Activated CD4-positive, CD25-positive, alpha-beta regulatory T cell treated with anti-CD3 and anti-CD28 coated beads, Interleukin-2, amount 50 U/mL, for 24 hours (primary cell): ENCODE data around the gene LEFTY1.

ENCODE experiments used
- ATAC-seq, 2 donors: fragments of 150-1000 bp; cut with Tn5 transposase; one replicate each; pipeline ENCODE4 v1.10.0; 2021; ENCODE audit warnings: mild to moderate bottlenecking in 1 of 2, moderate library complexity in 1 of 2

LEFTY1 gene

DNA sequence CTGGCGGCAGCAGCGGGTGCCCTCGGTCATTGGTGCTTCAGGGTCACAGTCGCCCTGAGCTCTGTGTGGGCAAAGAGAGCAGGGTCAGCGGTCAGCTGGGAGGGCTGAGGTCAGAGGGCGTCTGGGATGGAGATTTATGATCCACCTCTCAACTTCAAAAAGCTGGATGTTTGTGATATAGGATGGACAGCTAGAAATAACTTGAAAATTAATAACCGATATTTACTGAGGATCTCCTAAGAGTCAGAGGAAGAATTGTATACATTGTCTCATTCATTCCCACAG lies 2.0 kb downstream of the LEFTY1 start:
- ATAC-seq = no peak

DNA sequence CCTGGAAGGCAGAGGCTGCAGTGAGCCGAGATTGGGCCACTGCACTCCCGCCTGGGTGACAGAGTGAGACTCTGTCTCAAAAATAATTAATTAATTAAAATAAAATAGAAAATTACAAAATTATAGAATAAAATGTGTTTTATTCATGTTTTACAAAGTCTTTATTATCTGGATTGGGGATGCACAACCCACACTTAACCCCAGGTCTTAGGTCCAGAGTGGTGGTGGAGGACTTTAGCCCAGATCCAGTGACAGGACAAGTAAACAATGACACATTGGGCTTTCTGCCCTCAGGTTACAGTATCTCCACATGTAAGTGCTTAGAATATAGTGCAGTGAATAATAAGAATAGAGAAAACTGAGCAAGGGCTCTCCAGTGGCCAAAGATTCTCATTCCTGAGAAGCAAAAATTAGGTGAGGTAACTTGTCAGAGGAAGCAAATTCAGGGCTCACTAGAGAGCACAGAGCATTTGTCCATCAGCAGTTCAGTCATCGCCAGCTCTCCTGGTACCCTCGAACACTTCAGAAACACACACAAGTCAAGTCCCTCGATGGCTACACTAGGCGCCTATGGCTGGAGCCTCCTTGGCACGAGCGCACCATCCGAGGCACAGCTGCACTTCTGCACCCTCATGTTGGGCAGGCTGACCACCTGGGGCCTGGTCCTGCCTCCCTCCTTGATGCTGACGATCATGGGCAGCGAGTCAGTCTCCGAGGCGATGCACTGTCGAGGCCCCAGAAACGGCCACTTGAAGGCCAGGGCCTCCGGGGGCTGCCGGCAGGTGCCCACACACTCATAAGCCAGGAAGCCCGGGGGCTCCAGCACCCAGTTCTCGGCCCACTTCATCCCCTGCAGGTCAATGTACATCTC lies 2.6 kb downstream of the LEFTY1 start:
- ATAC-seq = no peak

DNA sequence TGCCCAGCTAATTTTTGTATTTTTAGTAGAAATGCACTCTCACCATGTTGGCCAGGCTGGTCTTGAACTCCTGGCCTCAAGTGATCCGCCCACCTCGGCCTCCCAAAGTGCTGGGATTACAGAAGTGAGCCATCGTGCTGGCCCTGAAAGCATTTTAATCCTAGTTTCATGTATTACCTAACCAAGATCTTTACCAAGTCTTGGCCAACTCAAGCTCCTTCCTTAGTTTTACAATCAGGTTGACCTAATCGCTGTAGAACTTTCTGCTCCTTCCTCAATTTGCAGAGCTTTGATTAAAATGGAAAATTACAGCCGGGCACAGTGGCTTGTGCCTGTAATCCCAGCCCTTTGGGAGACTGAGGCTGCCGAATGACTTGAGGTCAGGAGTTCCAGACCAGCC lies 3.6 kb downstream of the LEFTY1 start:
- ATAC-seq = no peak

DNA sequence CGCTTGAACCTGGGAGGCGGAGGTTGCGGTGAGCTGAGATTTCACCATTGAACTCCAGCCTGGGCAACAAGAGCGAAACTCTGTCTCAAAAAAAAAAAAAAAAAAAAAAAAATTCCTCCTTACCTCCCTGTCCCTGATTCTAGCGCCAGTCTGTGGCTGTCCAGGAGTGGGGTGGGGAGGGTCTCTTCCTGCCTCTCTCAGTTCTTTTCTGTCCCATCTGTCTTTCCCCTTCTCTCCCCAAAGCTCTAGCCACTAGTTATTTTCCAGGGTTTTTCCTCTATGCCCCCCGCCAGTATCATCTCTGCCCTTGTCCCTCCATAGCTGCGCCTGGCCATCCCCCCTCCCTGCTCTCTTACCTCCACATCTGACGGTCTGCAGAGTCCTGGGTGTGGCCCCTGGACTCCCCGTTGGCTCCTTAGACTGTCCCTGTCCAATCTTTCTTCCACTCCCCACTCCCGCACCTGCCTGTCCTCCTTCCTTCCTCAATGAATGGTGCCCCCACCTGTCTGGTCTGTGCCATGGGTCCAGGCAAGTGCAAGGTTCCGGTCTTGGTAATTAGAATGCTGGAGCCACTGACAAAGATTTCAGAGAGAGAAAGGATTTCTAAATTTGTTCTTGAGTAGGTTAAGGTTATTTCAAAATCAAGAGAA lies 5.2 kb downstream of the LEFTY1 start:
- ATAC-seq = no peak

DNA sequence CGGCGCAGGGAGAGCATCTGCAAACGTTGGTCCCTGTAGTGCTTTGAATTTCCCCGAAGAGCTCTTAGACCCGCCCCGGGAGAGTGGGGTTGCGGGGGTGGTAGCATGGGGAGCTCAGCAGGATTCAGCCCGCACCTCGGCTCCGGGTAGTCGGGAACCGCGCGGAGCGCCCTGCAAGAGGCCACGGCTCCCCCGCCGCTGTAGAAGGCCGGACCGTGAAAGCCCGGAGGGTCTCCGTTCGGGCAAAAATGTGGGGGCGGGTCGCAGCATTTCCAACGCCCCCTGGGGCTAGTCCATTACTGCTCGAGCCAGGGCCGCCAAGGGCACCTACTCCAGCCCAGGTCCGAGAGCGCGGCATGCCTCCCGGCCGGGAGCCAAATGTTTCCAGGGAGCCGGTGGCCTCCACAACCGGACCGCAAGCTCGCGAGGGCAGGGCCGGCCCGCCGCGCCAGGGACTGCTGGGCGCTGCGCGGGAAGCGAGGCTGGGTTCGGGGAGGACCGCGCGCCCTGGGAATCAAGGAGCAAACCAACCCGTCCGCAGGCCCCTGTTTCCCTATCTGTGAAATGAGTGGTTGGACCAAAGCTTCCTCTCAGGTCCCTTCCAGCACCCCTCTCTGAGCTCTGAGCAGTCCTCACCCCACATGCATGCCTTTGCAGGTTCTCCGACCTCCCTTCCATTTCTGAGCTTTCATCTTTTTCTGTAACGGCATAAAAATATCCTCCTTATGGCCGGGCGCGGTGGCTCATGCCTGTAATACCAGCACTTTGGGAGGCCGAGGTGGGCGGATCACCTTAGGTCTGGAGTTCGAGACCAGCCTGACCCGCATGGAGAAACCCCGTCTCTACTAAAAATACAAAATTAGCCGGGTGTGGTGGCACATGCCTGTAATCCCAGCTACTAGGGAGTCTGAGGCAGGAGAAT lies 6.0 kb downstream of the LEFTY1 start:
- peak; percentile 17 to 37 for ATAC-seq

DNA sequence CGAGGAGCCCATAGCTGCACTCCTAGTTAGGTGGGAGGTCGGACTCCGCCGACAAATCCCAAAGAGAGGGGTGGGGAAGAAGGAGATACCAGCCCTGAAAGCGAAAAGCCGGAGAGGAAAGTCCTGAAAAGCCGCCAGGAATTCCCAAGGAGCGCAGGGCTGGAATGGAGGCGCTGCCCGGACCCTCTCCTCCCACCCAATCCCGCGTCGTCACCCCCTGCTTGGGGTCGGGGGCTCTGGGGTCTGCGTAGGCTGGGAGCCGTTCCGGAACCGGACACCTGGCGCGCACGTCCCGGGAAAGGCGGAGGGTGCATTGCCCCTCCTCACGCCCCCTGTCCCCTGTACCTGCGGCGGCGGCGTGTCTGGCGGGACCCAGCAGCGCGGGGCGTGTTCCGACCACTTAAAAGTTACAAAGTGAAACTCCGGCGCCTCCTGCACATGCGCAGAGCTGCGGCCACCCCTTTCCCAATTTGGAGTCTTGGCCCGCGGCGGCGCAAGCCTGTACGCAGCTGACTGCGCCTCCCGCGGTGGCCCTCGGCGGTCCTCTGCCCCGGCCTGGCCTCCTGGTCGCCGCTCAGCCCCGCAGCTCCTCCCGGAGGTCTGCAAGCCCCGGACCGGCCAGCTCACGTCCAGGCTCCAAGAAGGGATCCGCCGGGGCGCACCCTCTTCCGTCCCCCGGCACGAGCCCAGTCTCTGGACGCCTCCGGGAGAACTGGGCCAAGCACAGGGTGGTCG lies 6.8 kb downstream of the LEFTY1 start, which contains the start of gene TMEM63A:
Gene TMEM63A (minus strand): TSS at position 422 of the 735 bp plus-strand sequence. CDS start 4,800 bp downstream, outside the sequence.
- peak; percentile 74 to 76 for ATAC-seq

DNA sequence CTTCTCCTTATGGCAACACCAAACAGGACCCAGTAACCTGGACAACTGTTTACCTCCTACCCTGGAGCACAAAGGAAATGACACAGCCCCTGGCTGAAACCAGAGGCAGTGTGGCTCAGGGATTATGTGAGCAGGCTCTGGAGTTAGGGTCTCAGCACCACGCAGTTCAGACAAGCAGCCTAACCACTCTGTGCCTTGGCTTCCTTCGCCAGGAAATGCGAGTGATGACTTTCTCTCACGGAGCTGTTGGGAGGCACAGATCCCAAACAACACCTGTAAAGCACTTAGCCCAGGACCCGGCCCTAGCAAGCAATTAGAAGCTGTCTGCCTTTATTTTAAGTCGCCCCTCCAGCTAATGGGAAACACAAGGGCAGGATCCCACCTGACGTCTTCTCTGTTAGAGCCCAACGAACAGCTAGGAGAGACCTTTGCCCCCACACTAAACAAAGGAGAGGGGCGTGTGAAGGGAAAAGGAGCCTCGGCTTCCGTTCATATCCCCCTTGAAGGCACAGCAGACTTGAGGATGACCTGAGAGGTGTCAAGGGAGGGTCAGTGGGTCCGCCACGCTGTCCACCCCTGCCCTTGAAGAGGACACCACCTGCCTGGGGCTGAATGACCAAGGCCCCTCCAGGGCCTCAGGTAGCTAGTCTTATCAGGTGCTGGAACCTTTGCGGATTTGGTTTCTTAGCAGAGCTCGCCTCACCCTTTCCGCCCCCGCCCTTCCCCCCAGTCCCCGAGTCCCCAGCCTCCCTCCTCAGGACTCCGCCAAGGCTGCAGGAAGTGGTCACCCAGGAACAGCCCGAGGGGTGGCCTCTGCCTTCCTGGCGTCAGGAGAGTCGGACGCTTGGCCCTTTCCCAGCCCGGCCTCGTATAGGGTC lies 7.6 kb downstream of the LEFTY1 start:
- ATAC-seq = peak; percentile 24 to 30

DNA sequence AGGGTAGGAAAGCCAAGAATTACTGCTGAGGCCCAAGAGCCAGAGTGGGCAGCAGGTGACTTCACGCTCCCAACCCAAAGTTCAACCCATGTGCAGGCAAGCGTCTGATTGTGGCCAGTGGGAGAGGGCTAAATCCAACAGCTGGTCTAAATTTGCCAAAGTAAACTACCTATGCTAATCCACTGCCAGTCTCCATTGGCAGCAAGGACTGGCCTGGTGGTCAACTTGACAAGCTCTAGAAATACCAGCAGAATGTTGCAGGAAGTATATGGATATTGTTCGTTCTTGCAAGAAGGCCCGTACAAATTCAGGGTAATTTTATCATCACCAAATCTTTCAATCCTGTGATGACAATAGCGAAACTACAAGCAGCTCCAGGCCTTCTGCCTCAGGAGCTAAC lies 8.3 kb downstream of the LEFTY1 start:
- no peak for ATAC-seq

DNA sequence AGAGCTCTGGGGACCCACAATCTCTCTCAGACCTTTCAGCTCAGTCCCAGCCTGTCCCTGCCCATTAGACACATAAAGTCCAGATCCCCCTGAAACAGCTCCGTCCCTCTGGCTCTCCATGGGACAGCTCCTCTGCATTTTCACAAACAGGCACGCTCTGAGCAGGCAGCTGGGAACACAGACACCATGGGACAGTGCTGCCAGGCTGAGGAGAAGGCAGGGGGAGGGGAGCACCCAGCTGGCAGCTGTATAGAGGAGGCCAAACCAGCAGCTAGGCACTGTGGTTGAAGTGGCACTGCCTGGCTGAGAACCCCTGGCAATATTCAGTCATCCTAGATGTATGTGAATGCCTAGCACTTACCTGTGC lies 8.7 kb downstream of the LEFTY1 start:
- no peak for ATAC-seq

DNA sequence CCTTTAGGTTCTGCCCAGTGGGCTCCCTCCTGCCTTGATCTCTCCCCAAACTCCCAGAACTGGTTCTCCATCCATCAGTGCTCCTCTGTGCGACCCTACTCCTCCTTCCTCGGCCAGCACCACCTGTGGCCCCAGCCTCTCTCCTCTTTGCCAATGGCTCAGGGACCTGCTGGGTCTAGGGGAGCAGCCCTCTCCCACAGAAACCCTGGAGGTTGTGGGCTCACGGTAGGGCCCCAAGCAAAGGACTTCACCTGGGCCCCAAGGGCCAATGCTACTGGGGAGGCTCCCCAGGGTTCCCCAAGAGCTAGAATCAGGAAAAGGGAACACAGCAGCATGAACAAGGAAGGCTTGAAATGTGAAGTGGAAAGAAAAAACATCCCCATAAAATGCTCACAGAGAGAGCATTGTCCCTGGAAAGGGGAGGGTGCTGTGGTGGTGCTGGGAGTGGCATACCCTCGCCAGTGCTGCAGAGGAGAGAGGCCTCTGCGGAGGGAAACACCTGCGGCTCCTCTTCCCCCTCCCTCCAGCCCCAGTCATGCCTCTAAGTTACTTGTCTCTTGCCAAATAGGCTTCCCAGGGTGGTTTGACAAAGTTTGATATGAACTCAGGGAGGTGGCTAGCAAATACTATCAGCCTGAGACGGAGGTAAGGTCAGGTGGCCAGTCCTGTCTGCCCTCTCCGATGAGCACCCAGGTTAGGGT lies 9.3 kb downstream of the LEFTY1 start:
- peak in 1 of 2 donors; percentile 21 for ATAC-seq

DNA sequence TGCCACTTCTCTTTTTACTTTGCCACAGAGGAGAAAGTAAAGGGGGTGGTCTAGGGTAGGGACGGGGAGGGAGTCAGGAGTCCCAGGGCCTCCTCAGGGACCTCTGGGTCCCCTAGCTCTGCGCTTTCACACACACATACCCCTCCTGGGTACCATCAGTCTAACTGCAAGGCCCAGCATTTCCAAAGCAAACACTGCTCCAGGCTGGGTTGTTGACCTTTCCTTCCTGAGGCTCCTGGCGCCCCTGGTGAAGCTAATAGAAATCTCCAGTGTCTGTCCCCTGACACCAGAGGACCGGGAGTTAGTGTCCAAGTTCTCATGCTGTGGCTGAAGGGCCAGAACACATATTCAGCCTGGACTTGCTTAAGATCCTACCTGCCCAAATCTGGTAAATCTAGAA lies 10.7 kb downstream of the LEFTY1 start:
- no peak for ATAC-seq

DNA sequence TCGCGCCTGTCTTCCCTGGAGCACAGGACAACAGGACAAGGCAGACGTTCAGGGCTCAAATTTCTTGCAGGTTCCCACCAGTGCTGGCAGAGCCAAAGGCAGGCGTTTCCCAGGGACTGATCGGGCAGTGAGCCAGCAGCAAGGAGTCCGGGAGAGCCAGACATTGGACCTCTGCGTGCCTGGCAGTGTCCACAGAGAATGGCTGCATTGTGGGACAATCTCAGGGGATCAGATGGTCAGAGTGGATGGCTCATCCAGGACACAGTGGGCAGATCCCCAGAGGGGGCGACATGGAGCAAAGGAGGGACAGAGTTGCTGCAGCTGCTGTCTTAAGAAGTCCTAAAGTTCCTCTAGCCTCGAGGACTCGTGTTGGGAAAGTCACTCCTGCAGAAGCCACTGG lies 11.4 kb downstream of the LEFTY1 start:
- ATAC-seq = no peak

DNA sequence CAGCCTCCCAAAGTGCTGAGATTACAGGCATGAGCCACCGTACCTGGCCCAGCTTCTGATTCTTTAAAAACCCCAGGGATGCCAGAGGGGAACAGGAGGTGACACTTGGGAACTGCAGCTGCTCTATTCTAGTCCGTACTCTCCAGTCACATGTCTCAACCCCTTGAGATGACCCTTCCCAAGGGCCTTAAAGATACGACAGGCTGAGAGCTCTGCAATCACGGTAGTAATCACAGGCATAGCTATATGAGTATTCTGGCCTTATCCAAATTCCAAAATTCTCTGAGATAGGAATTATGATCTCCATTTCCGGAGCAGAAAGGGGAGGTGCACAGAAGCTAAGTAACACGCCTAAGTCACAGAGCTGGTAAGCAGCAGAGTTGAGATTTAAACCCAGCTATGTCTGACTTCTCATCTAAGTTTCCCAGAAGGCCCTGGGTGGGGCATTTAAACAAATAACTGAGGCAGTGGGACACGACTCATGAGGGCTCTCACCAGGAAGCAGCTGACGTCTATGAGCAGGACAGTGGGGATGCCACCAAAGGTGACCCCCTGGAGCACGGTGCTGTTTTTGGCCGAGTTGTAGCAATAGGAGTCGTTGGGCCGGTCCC lies 11.9 kb downstream of the LEFTY1 start:
- ATAC-seq = no peak

DNA sequence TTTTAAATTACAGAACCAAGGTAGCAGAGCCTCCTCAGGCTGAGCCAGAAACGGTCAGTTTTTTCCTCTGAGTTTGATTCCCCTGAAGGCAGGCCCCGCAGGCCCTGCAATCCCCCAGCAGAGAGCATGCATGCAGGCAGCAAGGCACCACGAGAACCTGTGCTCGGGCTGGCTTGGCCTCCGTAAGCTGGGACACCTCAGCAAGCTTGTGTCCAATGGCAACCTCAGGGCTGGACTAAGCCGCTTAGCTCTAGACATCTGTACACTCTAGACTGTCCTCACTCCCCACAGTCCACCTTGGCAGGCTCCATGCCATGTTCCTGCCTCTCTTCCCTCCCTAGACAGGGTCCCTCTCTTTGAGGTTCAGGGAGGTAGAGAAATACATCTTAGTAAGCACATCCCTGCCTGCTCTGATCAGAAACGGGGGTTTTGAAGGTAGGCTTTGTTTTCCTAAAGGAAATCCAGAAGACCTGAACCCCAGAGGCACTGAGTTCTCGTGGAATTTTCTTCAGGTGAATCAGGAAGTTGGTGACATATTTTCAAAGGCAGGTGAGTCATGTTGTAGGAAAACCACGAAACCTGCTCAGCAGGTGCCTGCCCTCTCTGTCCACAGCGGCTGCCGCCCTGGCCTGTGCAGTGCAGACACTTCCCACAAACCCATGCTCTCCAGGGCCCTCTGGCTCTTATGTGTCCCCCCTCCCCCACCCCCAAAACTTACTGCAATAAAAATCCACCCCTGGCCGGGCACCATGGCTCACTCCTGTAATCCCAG lies 13.7 kb downstream of the LEFTY1 start:
- ATAC-seq = no peak

DNA sequence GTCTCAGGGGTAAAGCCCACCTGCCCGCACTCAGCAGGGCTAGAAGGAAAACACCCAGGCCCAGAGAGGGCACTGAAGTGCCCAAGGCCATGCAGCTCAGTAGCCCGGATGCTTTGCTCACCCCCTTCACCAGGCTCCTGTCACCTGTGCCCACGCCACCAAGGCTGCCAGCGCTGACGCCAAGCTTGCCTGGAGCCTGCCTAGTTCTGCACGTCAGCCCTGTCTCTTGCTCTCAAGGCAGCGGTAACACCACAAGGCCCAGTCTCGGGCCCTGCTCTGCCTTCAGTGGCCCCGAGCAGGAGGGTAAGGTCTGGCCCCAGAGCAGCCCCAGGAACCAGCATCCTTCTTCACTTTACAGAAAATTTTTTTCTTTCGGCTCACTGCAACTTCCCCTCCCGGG lies 14.5 kb downstream of the LEFTY1 start:
- ATAC-seq = no peak

DNA sequence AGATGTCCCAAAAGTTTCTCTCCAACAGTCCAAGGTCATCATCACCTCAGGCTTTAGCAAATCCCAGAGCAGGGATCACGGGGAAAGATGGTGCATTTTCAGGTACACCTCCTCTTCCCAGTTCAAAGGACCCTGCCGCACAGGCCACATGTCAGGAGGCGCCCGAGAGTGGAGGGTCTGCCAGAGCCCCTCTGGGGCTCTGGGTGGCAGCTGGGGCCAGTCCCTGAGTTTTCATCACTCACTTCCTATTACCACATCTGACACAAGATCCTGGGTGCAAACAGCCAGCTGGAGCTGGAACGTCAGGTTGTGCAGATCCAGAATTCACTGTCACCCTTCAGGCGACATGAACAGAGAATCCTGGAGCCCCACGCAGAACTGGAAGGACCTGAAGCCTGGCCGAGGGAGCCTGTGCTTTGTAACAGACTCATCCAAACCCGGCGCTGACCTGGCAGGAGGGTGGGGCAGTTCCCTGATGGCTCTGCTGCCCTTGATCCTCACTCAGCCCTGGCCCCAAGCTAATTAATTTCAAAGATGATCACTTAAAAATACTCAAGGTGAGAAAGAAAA lies 15.6 kb downstream of the LEFTY1 start:
- ATAC-seq = no peak

DNA sequence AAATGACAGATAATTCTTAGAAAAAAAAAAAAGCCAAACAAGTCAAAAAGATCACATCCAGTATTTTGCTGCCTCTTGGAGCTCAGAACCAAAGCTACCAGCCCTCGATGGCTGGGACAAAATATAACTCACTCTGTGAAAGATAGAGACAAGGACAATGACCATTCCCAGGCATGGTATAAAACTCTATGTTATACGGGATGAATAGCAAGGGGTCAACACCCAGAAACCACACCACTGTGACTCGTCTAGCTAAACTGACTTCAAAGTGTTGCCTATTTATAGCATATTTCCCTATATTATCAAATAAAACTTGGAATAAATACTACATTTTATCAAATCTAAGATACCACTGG lies 16.9 kb downstream of the LEFTY1 start:
- no peak for ATAC-seq

DNA sequence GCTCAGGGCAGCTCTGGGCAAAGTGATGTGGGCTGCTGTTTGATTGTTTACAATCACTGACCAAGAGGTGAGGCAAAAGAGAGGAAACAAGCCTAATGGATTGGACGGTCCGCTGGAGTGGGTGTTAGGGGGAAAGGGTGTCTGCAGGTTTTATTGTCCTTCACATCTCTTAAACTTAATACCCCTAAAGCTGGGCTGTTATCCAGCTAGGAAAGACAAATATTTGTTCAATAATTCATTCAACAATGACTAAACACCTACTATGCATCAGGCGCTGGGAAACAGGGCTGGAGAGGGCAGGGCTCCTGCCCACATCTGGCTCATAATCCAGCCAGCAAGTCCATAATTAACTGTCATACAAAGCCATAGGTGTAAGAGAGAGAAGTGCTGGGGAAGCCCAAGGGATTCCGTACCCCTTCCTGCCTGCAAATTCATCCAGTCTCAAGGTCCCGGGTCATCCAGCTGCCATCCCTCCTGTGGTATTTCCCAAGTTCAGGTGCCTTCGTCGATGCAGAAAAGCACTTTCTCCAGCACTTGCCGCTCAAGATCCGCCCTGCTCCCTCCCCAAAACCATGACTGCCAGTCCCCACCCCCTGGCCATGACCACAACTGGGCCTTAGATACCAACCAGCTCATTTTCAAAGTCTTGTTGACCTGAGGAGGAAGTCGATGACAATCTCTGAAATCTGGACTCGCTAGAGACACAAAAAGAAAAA lies 17.4 kb downstream of the LEFTY1 start:
- ATAC-seq = no peak

DNA sequence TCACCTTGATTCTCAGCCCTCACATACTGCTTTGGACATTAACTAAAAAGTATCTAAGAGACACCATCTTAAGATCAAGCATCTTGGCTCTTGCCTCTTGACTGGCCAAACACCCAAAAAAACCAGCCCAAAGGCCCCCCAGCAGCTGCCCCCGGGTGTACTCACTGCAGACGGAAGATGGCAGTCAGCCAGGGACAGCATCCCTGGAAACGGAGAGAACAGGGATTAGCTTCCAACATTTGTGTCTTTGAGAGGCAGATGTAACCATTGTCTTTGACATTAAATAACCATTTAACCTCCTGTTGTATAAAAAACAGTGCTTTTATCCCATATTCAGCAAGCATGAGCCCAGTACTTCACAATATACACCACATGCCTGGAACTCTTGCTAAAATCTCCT lies 18.0 kb downstream of the LEFTY1 start:
- no peak for ATAC-seq
